Measurements from ENCODE around the gene TENM4. TPM values are rescaled to one million over a fixed set of nuclear protein-coding genes. Genes with fewer than 3 reads are reported as not detected.

The TENM4 gene
- total and polyA plus RNA-seq, 2 of the 8 experiments (the other 6 are each of a cell fraction or from before 2014, with no cell fraction given): 3.5 to 7.2 TPM

DNA sequence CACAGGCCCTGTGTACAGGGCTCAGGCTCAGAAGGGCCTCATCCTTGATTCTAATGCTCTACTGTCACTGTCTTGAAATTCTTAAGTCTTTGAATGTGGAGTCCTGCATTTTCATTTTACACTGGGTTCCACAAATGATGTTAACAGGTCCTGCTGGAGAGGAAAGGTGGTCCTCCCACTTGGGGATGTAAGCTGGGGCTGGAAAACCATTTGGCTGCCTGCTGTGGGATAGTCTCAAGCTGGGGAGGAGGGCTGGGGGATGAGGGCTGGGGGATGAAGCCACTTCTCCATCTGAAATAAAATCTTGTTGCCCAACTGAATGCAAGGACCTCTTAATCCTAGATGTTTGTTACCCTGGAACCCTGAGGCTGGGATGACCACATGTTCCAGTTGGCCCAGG lies 423.0 kb downstream of the TENM4 start:
- Histone ChIP-seq H2BK120ac (replicated peaks; ENCODE audit: low read depth, low read length) (no peak overlapping the region), H3K4me2 (ENCODE audit: insufficient read depth in 1 of 2, low read depth in 2 of 2, low read length in 2 of 2) (no peak overlapping the region), H3K18ac (ENCODE audit: extremely low read depth, low read length) (no peak overlapping the region), H3K4me1 (replicated peaks in 1 of 4; ENCODE audit: control insufficient read depth in 3 of 4, insufficient read depth in 4 of 4, low read length in 3 of 4) (no peaks in the 10 kb centered on the region), H2BK12ac (ENCODE audit: low read depth, low read length) (no peak overlapping the region), H2AK5ac (ENCODE audit: low read depth, low read length) (no peak overlapping the region), H3K79me2 (ENCODE audit: control insufficient read depth in 1 of 2, insufficient read depth in 2 of 2, low read length in 2 of 2) (no peaks in the 10 kb centered on the region), H4K20me1 (replicated peaks in 1 of 2; ENCODE audit: control insufficient read depth in 1 of 2, insufficient read depth in 2 of 2, low read length in 2 of 2) (no peaks in the 10 kb centered on the region), H3K27me3 (replicated peaks in 1 of 4; ENCODE audit: control insufficient read depth in 3 of 4, extremely low read depth in 1 of 4, insufficient read depth in 3 of 4, low read length in 3 of 4) (no peaks in the 10 kb centered on the region), H2BK5ac (ENCODE audit: low read depth, low read length) (no peak overlapping the region), H3K27ac (ENCODE audit: low read depth, low read length) (no peak overlapping the region), H2BK20ac (ENCODE audit: low read length) (no peak overlapping the region), H3K56ac (replicated peaks; ENCODE audit: insufficient read length, low read depth, low read length) (no peak overlapping the region), H3K4ac (replicated peaks; ENCODE audit: insufficient read length, low read depth, low read length) (no peak overlapping the region), H2AFZ (ENCODE audit: low read length) (no peak overlapping the region), H3K14ac (ENCODE audit: insufficient read length) (no peak overlapping the region), H3K23me2 (ENCODE audit: low read depth, low read length) (no peaks in the 10 kb centered on the region; the same call in none of the 2 replicates), H3K9ac (replicated peaks in 1 of 4; ENCODE audit: extremely low read depth in 1 of 4, low read depth in 3 of 4, low read length in 3 of 4) (no peak overlapping the region), H4K91ac (replicated peaks; ENCODE audit: insufficient read length, low read length) (no peak overlapping the region), H3K23ac (ENCODE audit: insufficient read length) (no peak overlapping the region), H4K8ac (ENCODE audit: extremely low read depth, insufficient read depth, low read length) (no peak overlapping the region), H4K5ac (ENCODE audit: insufficient read length, low read depth, low read length) (no peak overlapping the region), H2BK15ac (ENCODE audit: low read length) (no peak overlapping the region), H3K4me3 (ENCODE audit: extremely low read depth in 1 of 4, insufficient read depth in 2 of 4, low read depth in 3 of 4, low read length in 4 of 4) (no peak overlapping the region), H3K36me3 (ENCODE audit: control insufficient read depth in 2 of 4, insufficient read depth in 4 of 4, low read length in 3 of 4) (no peaks in the 10 kb centered on the region), H3K79me1 (ENCODE audit: low read depth, low read length) (no peaks in the 10 kb centered on the region), H3K9me3 (ENCODE audit: insufficient read depth in 2 of 2, low read depth in 1 of 2, low read length in 1 of 2) (no peaks in the 10 kb centered on the region)
- POLR2A ChIA-PET (ENCODE audit: partially characterized antibody): no interaction called here
- DNase-seq (ENCODE audit: low read depth in 1 of 2, low spot score in 2 of 2): no peak
- CTCF ChIA-PET (ENCODE audit: partially characterized antibody): no interaction called here
- no peak for FAIRE-seq
- TF ChIP-seq POLR2A (IDR thresholded peaks at IDR 0.05; ENCODE audit: control extremely low read depth in 1 of 2, low read depth in 2 of 2, low read length in 2 of 2): no peak
- no peak for TF ChIP-seq RBBP5 (IDR thresholded peaks at IDR 0.05; ENCODE audit: borderline replicate concordance, low read depth, low read length)
- TF ChIP-seq CBX8 (IDR thresholded peaks at IDR 0.05; ENCODE audit: borderline replicate concordance, low read depth, low read length): no peak
- no peak for TF ChIP-seq HDAC2 (IDR thresholded peaks at IDR 0.05; ENCODE audit: borderline replicate concordance in 1 of 2, low read depth in 2 of 2, low read length in 2 of 2)
- TF ChIP-seq, protein P1, sequence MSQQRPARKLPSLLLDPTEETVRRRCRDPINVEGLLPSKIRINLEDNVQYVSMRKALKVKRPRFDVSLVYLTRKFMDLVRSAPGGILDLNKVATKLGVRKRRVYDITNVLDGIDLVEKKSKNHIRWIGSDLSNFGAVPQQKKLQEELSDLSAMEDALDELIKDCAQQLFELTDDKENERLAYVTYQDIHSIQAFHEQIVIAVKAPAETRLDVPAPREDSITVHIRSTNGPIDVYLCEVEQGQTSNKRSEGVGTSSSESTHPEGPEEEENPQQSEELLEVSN (IDR thresholded peaks at IDR 0.05): no peak
- TF ChIP-seq GABPA (IDR thresholded peaks at IDR 0.05; ENCODE audit: borderline replicate concordance, insufficient read depth, low read length): no peak
- TF ChIP-seq RXRA (IDR thresholded peaks at IDR 0.05; ENCODE audit: insufficient read depth, low read depth, low read length): no peak
- TF ChIP-seq NRF1 (IDR thresholded peaks at IDR 0.05; ENCODE audit: low read depth, low read length): no peak
- TF ChIP-seq, protein P2, sequence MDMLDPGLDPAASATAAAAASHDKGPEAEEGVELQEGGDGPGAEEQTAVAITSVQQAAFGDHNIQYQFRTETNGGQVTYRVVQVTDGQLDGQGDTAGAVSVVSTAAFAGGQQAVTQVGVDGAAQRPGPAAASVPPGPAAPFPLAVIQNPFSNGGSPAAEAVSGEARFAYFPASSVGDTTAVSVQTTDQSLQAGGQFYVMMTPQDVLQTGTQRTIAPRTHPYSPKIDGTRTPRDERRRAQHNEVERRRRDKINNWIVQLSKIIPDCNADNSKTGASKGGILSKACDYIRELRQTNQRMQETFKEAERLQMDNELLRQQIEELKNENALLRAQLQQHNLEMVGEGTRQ (IDR thresholded peaks at IDR 0.05; ENCODE audit: low read length): no peak
- no peak for TF ChIP-seq TAF1 (IDR thresholded peaks at IDR 0.05; ENCODE audit: low read depth, low read length)
- TF ChIP-seq, protein P3, sequence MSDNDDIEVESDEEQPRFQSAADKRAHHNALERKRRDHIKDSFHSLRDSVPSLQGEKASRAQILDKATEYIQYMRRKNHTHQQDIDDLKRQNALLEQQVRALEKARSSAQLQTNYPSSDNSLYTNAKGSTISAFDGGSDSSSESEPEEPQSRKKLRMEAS (IDR thresholded peaks at IDR 0.05): no peak
- TF ChIP-seq FOSL1 (IDR thresholded peaks at IDR 0.05; ENCODE audit: insufficient read depth, low read depth, low read length): no peak
